HG03097 (cell line): Measurements from ENCODE around the gene SPX.

ENCODE experiments used
- ATAC-seq: cut with Tn5 transposase; IDR thresholded peaks from one replicate; pipeline ENCODE4 v1.9.1; 2021; ENCODE audit not compliant: unreplicated experiment, low FRiP score

Gene SPX

DNA sequence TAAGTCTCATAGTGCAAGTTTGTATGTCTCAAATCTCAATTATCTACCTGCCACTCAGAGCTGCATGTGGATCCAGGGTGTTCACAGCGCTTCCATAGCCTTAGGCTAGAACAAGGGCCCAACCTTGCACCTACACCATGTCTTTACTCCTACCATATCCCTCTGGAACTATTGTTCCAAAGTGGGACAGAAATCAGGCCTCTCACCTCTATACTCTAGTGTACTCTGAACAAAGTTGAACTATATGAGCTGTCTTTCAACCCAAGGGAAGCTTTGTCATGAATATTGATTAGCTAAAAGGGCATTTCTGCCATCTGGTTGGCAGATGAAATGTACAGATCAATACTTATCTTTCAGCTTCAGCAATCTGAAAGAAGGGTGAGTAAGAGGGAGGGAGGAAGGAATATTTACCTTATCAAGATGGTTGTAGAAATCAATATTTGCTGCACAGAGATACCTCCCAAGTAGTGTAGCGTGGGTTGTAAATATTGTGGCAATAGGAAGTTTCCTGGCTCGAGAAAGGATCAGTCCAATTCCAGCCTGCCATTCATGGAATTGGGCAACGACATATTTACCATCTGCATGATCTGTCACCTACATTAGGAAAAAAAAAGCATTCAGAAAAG, 47.8 kb downstream of the SPX start:
- ATAC-seq: no peak

DNA sequence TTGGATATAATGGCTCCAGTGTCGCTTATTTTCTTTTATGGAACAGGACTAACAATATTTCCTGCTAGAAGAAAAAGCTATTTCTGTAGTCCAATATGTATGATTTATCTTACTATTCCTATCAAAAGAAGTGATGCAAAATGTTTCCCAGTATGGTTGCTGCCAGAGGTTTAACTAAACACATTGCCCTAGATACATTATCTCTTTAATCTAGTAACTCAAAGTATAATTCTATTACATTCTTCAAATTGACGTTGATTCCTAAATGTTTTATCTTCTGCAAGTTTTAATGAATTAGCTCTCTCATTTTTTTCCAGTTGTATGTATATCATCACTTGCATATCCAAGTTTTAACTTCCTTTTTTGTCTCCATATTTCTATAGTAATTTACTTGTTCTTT, 50.3 kb downstream of the SPX start:
- ATAC-seq: no peak

DNA sequence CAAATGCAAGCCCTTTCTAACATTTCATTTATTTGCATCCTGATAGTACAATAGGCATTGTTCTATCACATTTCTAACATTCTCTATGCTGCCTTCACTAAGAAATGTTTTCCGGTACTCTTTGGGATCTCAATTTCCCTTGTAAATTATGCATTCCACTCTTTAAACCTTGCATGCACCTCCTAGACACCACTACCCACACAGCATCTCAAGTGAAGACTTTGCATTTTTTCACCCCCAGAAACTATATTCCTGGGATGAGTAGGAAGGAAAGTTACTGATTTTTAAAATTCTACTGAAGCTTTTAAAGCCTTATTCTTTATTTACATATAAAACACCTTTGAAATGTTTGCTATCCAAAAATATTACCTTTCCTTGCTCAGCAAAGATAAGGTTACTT, 51.4 kb downstream of the SPX start:
- ATAC-seq: no peak

DNA sequence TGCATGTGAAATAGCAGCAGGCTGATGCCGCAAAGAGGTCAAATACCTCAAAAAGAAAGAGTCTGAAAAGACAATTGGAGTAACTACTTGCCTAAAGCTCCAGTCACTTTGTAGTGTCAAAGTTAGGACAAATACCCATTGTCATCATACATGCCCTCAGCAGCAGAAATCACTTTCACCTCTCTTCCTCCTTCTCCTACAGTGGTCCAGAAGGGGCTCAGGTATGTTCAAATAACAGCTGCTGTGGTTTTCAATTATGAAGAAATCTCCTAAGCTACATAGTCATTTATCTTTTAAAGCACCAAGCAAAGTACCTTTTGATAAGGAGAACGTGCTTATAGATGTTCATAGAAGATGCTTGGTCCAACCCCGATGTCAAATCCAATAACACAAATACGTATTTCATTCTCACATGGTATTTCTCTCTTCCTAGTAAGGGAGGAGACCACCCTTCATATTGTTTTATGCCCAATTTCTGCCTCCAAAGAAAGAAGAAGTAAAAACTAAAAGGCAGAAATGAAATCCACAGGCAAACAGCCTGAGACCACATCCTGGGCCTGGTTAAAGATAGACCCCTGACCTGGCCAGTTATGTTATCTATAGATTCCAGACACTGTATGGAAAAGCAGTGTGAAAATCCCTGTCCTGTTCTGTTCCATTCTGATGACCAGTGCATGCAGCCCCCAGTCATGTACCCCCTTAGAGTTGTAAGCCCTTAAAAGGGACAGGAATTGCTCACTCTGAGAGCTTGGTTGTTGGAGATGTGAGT, 54.8 kb downstream of the SPX start:
- ATAC-seq: no peak
